NCI-H2107 (cell line): ENCODE data around the gene NF1.
"Not testable (repeated sequence)": the region's sequence is repeated elsewhere in the genome, so short reads cannot be mapped to it uniquely, and the experiment has no call there.

Source experiments
- DNase-seq: peaks from one replicate; lab custom pipeline; 2025; lab: John Stamatoyannopoulos, UW

NF1 gene

DNA sequence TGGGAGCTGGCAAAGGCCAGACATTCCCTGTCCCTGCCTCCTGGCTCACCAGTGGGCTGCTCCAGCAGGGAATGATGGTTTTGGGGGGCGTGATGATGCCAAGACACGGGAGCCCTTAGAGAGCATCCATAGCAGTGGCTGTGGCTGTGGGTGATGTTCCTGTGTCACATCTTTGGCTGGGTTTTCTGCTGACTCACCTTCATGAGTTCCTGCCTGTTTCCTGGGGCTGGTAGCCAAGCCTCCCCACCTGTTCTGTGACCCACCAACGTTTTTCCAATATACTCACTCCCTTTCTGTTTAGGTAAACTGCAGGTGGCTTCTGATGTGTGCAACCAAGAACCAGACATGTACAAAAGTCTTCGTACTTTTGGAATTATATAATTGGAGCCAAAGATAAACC is 16.5 kb upstream of the NF1 start:
- no peak for DNase-seq

DNA sequence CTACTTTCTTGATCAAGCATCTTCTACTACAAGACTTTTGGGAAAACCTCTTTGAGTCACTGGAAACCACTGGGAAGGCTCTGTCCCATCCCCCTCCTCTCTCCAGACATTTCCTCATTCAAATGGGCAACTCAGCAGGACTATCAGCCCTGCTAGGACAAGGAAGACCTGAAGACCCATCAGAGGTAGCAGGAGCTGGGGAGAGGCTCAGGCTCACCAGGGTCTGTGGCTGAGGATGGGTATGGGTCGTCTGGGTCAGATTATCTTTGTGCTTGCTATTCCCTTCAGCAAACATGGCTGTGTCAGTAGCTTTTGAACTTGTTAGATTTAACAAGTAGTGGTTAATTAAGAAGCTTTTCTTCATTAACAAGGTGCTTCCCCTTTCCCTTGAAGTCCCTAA is 15.0 kb upstream of the NF1 start:
- no peak for DNase-seq

GRCh38 chr17:31085563-31085962 is 9.2 kb upstream of the NF1 start:
- no peak for DNase-seq

DNA sequence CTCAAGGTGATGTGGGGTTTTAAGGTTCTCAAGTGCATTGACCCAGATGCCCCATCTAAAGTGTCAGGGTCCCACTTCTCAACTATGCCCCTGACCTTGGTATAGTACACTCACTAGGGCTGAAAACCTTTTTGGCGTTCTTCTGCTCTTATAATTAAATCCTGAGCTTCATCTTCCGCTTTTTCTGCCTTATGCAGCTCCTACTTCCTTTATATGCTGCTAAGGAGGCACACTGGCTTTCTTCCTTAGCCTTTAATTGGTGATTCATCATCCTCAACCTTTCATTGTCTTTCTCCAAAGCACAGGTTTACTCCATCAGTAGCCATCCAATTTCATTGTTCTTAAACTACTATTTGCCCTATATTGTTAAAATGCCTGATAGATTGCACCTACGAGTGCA is 5.3 kb upstream of the NF1 start:
- DNase-seq, result no peak

GRCh38 chr17:31090650-31091049 is 4.1 kb upstream of the NF1 start:
- DNase-seq, result not testable (repeated sequence)

- no peak for DNase-seq
Measured at GRCh38 chr17:31092475-31093064, 2.2 kb upstream of the NF1 start.

DNA sequence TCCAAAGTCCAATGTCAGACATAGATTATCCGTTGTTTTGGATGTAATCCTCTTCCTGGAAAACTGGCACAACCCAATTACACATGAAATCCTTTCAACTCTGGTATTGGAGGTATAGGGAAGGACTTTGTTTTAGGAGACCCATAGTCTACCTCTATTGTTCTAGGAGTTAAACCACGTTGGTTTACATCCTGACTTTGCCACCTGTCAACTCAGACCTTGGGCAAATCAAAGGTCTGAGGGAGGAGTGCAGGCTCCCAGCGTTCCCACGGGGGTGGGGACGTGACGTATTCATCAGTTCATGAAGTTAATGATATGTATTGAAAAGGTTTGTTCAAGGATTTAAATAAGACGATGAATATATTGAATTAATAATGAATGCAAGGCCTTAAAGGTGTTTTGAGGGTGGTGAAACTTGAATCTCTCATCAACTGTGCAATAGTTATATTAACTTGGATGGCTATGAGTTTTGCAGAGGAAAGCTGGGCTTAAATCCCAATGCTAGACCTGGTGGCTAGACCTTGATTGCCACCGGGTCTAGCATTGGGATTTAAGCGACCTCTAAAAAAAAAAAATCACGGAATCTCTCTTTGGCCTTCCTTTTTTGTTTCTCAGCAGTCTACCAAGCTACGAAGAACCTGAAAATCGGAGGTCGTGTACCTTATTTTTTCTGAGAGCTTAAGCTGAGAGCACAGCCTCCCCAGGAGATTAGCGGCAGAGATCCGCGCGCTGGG is 744 bp upstream of the NF1 start:
- no peak for DNase-seq

DNA sequence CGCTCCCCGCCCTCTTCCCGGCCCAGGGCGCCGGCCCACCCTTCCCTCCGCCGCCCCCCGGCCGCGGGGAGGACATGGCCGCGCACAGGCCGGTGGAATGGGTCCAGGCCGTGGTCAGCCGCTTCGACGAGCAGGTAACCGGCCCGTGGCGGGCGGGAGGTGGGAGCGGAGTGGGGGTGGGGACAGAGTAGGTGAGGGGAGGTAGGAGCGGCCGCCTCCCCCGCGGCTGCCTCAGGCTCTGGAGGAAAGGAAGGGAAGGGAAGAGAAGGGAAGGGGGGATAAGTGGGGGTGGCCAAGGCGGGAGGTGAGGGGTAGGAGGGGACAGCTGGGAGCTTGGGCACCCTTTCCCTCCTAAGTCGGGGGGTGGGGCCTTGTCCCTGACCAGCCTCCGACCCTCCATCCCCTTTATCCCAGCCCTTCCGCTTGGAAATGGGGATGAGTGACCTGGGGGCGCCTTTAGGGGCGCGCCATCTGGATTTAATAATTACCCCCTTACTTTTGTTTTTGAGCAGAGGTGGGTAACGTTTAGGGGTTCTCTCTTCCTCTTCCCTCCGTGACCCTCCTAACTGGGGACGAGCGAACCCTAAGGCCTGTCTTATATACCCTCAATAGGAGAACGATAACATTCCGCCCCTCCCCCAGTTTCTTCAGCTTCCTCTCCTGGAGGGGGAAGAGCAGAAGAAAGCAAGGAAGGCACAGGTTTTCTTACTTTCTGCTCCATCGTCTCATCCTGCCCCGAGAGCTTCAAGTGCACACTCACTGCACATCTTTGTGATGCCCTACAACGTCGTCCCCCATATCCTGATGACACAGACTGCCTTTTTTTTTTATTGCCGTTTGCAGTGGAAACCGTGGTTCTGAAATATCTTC is 694 bp downstream of the NF1 start:
- no peak for DNase-seq

GRCh38 chr17:31096106-31096436 is 1.3 kb downstream of the NF1 start:
- DNase-seq, result no peak

DNA sequence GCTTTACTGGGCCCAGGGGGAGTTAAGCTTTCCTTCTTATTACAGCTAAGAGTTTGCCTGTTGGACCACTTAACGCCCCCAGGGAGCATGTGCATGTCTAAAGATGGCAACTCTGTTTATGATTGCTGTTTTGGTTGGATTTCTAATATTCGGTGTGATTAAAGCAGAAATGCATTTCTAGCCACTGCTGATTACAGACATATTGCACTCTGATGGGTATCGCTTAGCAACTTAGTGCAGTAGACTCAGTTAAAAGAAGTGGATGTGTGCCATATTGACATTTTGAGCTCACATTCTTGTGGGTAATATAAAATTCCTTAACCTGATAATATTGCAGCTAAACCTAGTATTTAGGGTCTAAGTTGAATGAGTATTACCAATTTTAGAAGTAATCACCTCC is 4.2 kb downstream of the NF1 start:
- DNase-seq, result no peak

GRCh38 chr17:31100840-31101459 is 6.2 kb downstream of the NF1 start:
- DNase-seq, result no peak

GRCh38 chr17:31101943-31102342 is 7.2 kb downstream of the NF1 start:
- no peak for DNase-seq

DNA sequence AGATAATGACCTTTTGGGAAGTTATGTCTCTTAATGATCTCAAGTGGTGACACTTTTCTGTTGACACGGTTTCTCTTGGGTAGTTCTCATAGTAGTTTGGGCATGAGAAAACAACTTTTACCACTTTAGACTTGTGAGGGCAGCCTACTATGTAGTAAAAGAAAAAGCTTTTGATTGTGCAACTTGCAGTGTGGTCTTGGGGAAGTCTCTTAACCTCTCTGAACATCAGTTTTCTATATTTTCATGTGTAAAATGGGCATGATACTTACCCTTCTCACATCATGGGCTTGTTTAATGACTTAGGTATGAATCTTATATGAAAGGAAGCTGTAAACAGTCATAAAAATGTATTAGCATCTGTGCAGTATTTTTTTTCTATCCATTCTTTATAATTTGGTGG is 11.2 kb downstream of the NF1 start:
- no peak for DNase-seq

DNA sequence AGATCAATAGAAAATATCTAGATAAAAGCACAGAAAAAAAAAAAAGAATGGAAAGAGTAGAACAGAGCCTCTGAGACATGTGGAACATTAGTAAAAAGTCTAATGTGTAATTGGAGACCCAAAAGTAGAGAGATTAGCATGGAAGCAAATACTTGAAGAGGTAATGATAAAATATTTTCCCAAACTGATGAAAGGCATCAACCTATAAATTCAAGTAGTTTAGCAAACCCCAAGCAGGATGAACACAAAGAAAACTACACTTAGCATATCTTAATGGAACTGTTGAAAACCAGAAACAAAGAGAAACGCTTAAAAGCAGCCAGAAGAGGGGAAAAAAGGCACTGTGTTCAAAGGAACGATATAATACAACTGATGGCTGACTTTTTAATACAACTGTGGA is 16.4 kb downstream of the NF1 start:
- no peak for DNase-seq

- no peak for DNase-seq
Measured at GRCh38 chr17:31112001-31112661, 17.4 kb downstream of the NF1 start.

DNA sequence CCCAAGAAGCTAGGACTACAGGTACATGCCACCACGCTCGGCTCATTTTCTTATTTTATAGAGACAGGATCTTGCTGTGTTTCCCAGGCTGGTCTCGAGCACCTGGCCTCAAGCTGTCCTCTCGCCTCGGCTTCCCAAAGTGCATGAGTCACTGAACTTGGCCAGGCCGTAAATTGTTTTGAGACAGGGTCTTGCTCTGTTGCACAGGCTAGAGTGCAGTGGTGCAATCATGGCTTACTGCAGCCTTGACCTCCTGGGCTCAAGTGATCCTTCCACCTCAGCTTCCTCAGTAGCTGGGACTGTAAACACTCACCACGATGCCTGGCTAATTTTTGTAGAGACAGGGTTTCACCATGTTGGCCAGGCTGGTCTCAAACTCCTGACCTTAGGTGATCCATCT is 18.6 kb downstream of the NF1 start:
- DNase-seq, result not testable (repeated sequence)

DNA sequence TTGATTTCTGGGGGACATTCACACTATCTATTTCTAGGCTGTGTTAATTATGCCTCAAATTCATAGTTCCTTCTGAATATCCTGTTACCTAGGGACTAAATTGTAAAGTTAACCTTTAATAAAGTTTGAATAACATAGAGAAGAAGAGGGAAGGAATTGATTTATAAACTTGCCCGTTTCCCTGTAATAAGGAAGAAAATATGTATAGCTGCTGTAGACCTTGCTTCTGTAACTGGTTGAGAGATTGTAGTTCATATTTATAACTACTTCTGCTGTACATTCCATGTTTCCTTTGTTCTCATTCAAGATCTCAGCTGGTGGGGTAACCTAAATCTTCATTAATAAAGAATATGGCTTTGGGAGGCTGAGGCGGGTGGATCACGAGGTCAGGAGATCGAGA is 19.2 kb downstream of the NF1 start:
- no peak for DNase-seq

GRCh38 chr17:31114956-31115555 is 20.3 kb downstream of the NF1 start:
- no peak for DNase-seq

GRCh38 chr17:31116167-31116566 is 21.4 kb downstream of the NF1 start:
- no peak for DNase-seq

GRCh38 chr17:31122746-31123145 is 28.0 kb downstream of the NF1 start:
- no peak for DNase-seq

DNA sequence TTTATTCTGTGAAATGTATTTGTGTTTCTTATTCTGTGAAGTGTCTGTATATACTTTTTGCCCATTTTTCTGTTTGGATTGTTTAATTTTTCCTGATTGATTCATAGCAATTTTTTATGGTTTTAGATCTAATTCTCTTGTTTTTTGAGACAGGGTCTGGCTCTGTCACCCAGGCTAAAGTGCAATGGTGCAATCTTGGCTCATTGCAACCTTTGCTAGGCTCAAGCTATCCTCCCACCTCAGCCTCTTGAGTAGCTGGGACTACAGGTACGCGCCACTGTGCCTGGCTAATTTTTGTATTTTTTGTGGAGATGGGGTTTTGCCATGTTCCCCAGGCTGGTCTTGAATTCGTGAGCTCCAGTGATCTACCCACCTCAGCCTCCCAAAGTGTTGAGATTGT is 31.5 kb downstream of the NF1 start:
- DNase-seq, result no peak

DNA sequence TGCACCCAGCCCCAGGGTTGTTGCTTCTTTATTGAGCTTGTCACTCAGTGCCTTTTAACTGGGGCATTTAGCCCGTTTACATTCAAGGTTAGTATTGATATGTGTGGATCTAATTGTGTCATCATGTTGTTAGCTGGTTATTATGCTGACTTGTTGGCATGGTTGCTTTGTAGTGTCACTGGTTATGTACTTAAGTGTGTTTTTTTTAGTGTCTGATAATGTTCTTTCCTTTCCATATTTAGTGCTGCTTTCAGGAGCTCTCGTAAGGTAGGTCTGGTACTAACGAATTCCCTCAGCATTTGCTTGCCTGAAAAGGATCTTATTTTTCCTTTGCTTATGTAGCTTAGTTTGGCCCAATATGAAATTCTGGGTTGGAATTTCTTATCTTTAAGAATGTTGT is 33.5 kb downstream of the NF1 start:
- no peak for DNase-seq
